Fibroblast of lung (primary cell): ENCODE measurements around the gene PLEKHM2.

ENCODE experiments used
- EZH2 ChIP-seq: IDR thresholded peaks from 2 replicates; pipeline ENCODE4 v1.5.1; 2012; ENCODE audit warnings: low read length, control low read depth, mild to moderate bottlenecking; ENCODE audit errors: missing control alignments
- TF ChIP-seq, protein P1 (sequence below), 2 donors: IDR thresholded peaks in 1 of 2; conservative IDR thresholded peaks in 1 of 2; 1 replicate in 1 of 2; 2 replicates in 1 of 2; pipeline ENCODE4 v1.5.1; 2011 to 2012; ENCODE audit warnings: low read length in 2 of 2, control low read depth in 1 of 2, inconsistent platforms in 1 of 2, low read depth in 1 of 2, mild to moderate bottlenecking in 1 of 2

DNA sequence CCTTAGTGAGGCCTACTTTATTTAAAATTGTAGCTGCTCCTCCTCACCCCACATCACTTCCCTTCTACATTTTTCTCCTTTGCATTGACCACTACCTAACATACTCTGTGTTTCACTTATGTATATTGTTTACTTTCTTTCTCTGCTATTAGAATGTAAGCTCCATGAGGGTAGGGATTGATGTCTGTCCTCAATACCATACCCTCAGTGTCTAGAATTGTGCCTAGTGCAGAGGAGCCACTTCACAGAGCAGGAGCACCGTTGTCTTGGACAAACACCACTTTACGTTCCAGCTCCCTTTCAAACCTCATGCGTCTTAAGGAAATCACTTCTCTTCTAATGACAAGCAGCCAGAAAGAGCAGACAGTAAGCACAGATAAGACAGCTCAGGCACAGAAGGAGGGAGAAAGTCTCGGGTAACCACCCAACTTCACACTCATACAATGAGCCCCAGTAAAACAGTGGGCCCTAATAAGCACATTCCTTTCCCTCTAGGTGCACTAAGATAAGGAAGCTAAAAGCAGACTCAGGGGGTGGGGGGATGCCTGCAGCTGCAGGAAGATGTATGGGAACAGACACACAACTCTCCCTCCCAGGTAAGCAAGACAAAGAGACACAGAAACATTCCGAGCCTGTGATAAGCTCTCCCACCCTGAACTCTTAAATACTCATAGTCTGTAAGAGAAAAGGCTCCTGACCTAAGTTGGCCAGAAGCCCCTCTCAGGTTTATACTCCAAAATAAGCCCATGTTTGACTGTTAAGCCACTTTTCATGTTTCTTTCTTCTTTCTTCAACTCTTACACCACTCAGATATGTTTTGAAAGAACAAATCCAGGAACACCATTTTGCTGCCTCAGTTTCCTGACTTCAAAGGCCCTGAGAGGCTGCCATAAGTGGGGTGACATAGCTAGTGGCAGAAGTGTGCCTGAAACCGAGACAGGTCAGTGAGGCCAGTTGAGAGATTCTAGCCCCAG is 7.1 kb upstream of the PLEKHM2 start:
- TF ChIP-seq, protein P1, sequence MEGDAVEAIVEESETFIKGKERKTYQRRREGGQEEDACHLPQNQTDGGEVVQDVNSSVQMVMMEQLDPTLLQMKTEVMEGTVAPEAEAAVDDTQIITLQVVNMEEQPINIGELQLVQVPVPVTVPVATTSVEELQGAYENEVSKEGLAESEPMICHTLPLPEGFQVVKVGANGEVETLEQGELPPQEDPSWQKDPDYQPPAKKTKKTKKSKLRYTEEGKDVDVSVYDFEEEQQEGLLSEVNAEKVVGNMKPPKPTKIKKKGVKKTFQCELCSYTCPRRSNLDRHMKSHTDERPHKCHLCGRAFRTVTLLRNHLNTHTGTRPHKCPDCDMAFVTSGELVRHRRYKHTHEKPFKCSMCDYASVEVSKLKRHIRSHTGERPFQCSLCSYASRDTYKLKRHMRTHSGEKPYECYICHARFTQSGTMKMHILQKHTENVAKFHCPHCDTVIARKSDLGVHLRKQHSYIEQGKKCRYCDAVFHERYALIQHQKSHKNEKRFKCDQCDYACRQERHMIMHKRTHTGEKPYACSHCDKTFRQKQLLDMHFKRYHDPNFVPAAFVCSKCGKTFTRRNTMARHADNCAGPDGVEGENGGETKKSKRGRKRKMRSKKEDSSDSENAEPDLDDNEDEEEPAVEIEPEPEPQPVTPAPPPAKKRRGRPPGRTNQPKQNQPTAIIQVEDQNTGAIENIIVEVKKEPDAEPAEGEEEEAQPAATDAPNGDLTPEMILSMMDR (conservative IDR thresholded peaks at IDR 0.05 in 1 of 2, IDR thresholded peaks at IDR 0.05 in 1 of 2; ENCODE audit: low read depth in 1 of 2, low read length in 2 of 2) = no peak
- TF ChIP-seq EZH2 = no peak
